PC-9 (cell line): ENCODE data around the gene PRSS3. TPM values are rescaled to one million over a fixed set of nuclear protein-coding genes. Genes with fewer than 3 reads are reported as not detected.
A peak's percentile ranks its signal among the peaks of the same experiment; 100 is the strongest.

ENCODE experiments used
- BruUV-seq: library from RNA; stranded (reverse); fragments of 400-500 nt; replicated peaks from 2 replicates; lab custom pipeline; 2021; lab: Mats Ljungman, UMichigan
- CTCF ChIA-PET: fragments of 300-600 bp; sonication (Branson Sonifier 250); formaldehyde crosslinking; loops from one replicate; lab custom pipeline; 2022; ENCODE audit warnings: antibody characterized with exemption; lab: Charles Lee
- POLR2A ChIA-PET: fragments of 300-600 bp; sonication (Branson Sonifier 250); formaldehyde crosslinking; loops from one replicate; lab custom pipeline; 2022; ENCODE audit warnings: antibody characterized with exemption; ENCODE audit not compliant: unreplicated experiment; lab: Charles Lee
- DNase-seq, 2 experiments: peaks; one replicate each; pipeline versions ENCODE4 v3.0.0 to v3.0.0-alpha.2; 2015 to 2022; ENCODE audit warnings: mixed read lengths in 1 of 2
- H2AFZ ChIP-seq: fragments of 200-600 bp; sonication (generic); 2 replicates; pipeline ENCODE4 v1.8.1; 2017; ENCODE audit warnings: antibody characterized with exemption
- H3F3A ChIP-seq: fragments of 200-600 bp; sonication (generic); 2 replicates; pipeline ENCODE4 v1.8.1; 2017; ENCODE audit warnings: antibody characterized with exemption, mild to moderate bottlenecking, low read depth; ENCODE audit not compliant: insufficient read depth
- H3K27ac ChIP-seq: fragments of 200-600 bp; sonication (generic); 2 replicates; pipeline ENCODE4 v1.6.1; 2016; ENCODE audit warnings: mixed run types
- H3K27me3 ChIP-seq: fragments of 200-600 bp; sonication (generic); 2 replicates; pipeline ENCODE4 v1.6.1; 2016; ENCODE audit warnings: low read depth, mixed run types; ENCODE audit not compliant: insufficient read depth
- H3K36me3 ChIP-seq: fragments of 200-600 bp; sonication (generic); 2 replicates; pipeline ENCODE4 v1.6.1; 2016; ENCODE audit warnings: low read depth, mixed run types
- H3K4me1 ChIP-seq: fragments of 200-600 bp; sonication (generic); replicated peaks from 2 replicates; pipeline ENCODE4 v1.6.1; 2016; ENCODE audit warnings: mixed run types; ENCODE audit not compliant: insufficient read depth
- H3K4me2 ChIP-seq: fragments of 200-600 bp; sonication (generic); 2 replicates; pipeline ENCODE4 v1.6.1; 2017; ENCODE audit warnings: mixed run types
- H3K4me3 ChIP-seq: fragments of 200-600 bp; sonication (generic); 2 replicates; pipeline ENCODE4 v1.6.1; 2016; ENCODE audit warnings: mixed run types
- H3K79me2 ChIP-seq: fragments of 200-600 bp; sonication (generic); 2 replicates; pipeline ENCODE4 v1.6.1; 2017; ENCODE audit warnings: low read depth, mixed run types
- H3K9me2 ChIP-seq: fragments of 200-600 bp; sonication (generic); 2 replicates; pipeline ENCODE4 v1.8.1; 2017; ENCODE audit warnings: mild to moderate bottlenecking; ENCODE audit not compliant: insufficient read depth
- H3K9me3 ChIP-seq: fragments of 200-600 bp; sonication (generic); 2 replicates; pipeline ENCODE4 v1.8.1; 2016; ENCODE audit warnings: low read depth; ENCODE audit not compliant: insufficient read depth
- H4K20me1 ChIP-seq: fragments of 200-600 bp; sonication (generic); 2 replicates; pipeline ENCODE4 v1.8.1; 2017; ENCODE audit not compliant: insufficient read depth
- CTCF ChIP-seq: fragments of 200-600 bp; sonication (generic); conservative IDR thresholded peaks from 2 replicates; pipeline ENCODE4 v1.6.1; 2017; ENCODE audit warnings: mixed run types, antibody characterized with exemption, mild to moderate bottlenecking, moderate library complexity
- EZH2 ChIP-seq: fragments of 200-600 bp; sonication (generic); IDR thresholded peaks from 2 replicates; pipeline ENCODE4 v1.8.0; 2017; ENCODE audit warnings: antibody characterized with exemption, low read depth
- intact Hi-C: fragments of 100-400 bp; cut with micrococcal nuclease; formaldehyde crosslinking; loops from one replicate; pipeline ENCODE4 v1.10.0; 2022; ENCODE audit not compliant: unreplicated experiment
- total RNA-seq: library from RNA; stranded (reverse); gene quantifications from 2 replicates; pipeline ENCODE4 v1.2.3, GENCODE V29; 2021

PRSS3 gene
- total RNA-seq, 1 experiment from 2014 or later: 1.6 TPM

- H3K36me3 ChIP-seq: no peaks in the 10 kb centered on the region
- peaks cover 65% of the 10 kb centered on the region for H3K79me2 ChIP-seq
- DNase-seq: peak in 1 of 2 experiments; percentile 54
- TF ChIP-seq CTCF: no peak
- no peak for TF ChIP-seq EZH2
- H3K27ac ChIP-seq: peak overlapping the region; percentile 57
- peaks cover 39% of the 10 kb centered on the region for H3K4me1 ChIP-seq
- H3K9me3 ChIP-seq: no peaks in the 10 kb centered on the region
- CTCF ChIA-PET: interaction anchor here (0.6 kb wide), 1 partner anchor 33 kb away, joined by 5 read pairs; no protein-coding TSS in a partner anchor
- H4K20me1 ChIP-seq: peaks cover 25% of the 10 kb centered on the region; the same call in 1 of the 2 replicates
- POLR2A ChIA-PET: no interaction called here
- peaks cover 29% of the 10 kb centered on the region for H3F3A ChIP-seq
- no TSS peak for BruUV-seq
- H3K27me3 ChIP-seq: no peaks in the 10 kb centered on the region
- intact Hi-C loops: loop anchor here (5.0 to 10.0 kb wide), 2 partner anchors 34 to 584 kb away; no protein-coding TSS in a partner anchor
- no peak overlapping the region for H2AFZ ChIP-seq
- no peaks in the 10 kb centered on the region for H3K9me2 ChIP-seq
- peak overlapping the region; percentile 86 for H3K4me3 ChIP-seq
- peak overlapping the region; percentile 98 for H3K4me2 ChIP-seq
Observed at GRCh38 chr9:33818167-33818846, 22.9 kb downstream of the PRSS3 start.

- POLR2A ChIA-PET: interaction anchor here (0.6 kb wide), 1 partner anchor 509 kb away, joined by 5 read pairs; no protein-coding TSS in a partner anchor
- no TSS peak for BruUV-seq
- CTCF ChIA-PET: no interaction called here
Observed at GRCh38 chr9:33818847-33819500, 23.6 kb downstream of the PRSS3 start.

More at GRCh38 chr9:33818847-33819500, 23.6 kb downstream of the PRSS3 start:
- DNase-seq: no peak
- Histone ChIP-seq H3K36me3 (no peaks in the 10 kb centered on the region), H3F3A (peaks cover 27% of the 10 kb centered on the region), H2AFZ (no peak overlapping the region), H3K9me3 (no peaks in the 10 kb centered on the region), H3K4me3 (peak overlapping the region; percentile 86), H3K27ac (peak overlapping the region; percentile 57), H3K4me2 (peak overlapping the region; percentile 98), H3K79me2 (peaks cover 71% of the 10 kb centered on the region), H3K4me1 (peaks cover 37% of the 10 kb centered on the region), H3K27me3 (no peaks in the 10 kb centered on the region), H3K9me2 (no peaks in the 10 kb centered on the region), H4K20me1 (peaks cover 31% of the 10 kb centered on the region; the same call in 1 of the 2 replicates)
- TF ChIP-seq CTCF (no peak), EZH2 (no peak)
- intact Hi-C loops: loop anchor here (5.0 to 10.0 kb wide), 2 partner anchors 33 to 584 kb away; no protein-coding TSS in a partner anchor
